GM18873 (cell line): ENCODE measurements around the gene SMARCC1.

Source experiments
- ATAC-seq: cut with Tn5 transposase; IDR thresholded peaks from one replicate; pipeline ENCODE4 v1.9.1; 2021; ENCODE audit warnings: mild to moderate bottlenecking, moderate library complexity, moderate number of reproducible peaks; ENCODE audit not compliant: unreplicated experiment, low FRiP score

SMARCC1 gene

DNA sequence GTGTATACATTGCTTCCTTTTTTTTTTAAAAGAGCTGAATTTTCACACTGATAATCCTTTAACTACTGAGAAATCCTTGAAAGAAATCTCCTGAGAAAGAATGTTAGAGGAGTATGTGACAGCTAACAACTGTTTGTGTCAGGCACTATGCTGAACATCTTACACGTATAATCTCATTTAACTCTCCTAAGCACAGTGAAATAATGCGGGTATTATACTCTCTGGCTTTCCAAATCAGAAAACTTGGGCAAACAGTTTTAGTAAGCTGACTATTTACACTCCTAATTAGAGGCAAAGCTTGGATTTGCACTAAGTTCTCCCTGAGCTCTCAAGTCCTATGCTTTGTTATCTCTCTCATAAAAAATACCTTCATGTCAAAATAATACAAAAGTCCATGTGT lies 69.3 kb downstream of the SMARCC1 start:
- no peak for ATAC-seq

DNA sequence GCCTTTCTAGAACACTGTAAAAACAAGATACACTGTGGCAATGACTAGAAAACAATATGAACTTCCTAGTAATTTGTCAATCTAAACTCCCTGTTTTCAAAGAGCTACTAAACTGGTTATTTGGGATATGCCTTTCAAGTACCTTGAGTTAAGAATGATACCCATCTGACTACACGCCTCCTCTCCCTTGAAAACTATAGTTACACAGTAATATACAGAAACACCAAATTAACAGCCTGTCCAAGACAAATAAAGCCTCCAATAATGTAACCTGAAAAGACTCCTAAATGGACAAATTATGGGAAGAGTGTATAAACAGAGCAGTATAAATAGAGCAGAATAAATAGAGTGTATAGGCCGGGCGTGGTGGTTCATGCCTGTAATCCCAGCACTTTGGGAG lies 70.1 kb downstream of the SMARCC1 start:
- no peak for ATAC-seq

DNA sequence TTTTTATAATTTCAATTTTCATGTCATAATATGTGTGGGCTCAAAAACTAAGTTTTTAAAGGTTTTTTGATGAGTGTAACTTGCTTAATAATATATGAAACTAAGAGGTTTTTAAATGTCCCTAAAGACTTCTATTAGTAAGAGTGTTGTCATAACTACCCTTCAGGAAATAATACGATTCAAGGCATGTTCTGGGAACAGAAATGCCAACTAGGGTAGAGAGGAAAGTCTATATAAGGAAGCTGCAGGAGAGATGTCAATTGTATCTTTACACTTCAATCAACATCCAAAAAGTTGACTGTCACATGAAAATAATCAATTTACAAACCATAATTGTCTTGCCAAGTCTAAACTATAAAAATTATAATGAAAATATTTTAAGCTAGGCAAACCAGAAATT lies 76.3 kb downstream of the SMARCC1 start:
- no peak for ATAC-seq

DNA sequence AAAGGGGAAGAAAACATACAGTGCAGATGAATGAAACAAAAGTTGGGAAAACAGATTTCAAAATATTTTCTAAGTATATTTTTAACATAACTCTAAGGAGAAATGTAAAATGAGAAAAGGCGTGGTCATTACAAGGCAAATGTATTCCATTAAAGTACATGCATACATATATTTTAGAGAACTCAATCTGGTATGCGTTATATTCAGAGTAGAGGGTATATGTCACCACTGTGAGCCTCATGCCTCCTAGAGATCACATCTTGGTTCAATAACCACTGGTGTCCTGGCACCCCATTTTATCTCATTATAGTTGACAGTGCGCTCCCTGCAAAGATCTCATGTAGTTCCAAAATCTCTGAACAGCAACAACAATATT lies 77.5 kb downstream of the SMARCC1 start:
- no peak for ATAC-seq

DNA sequence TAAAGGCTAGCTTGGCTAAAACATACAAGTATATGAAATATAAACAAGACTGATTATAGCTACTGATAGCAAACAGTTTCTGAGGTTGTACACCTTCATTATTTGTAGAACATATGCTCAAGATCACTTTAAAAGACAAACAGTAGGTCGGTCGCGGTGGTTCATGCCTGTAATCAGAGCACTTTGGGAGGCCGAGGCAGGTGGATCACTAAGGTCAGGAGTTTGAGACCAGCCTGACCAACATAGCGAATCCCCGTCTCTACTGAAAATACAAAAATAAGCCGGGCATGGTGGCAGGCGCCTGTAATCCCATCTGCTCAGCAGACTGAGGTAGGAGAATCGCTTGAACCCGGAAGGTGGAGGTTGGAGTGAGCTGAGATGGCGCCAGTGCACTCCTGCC lies 80.3 kb downstream of the SMARCC1 start:
- ATAC-seq, result no peak

DNA sequence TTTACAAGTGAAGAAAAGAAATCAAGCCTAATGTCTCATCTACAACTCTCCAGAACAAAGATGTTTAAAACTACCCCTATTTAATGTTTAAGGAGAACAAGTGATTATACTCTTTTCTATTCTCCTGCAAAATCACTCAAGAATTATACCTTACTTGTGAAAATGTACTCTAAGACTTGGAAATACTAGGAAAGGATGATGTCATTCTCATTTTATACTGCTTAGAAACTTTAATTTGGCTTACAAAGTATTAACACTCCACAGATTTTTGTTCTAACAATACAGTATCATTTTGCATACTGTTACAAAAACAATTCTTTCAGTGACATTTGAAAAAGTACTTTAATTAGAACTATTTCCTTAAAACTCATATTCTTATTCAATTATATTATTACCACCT lies 89.5 kb downstream of the SMARCC1 start:
- ATAC-seq, result no peak

DNA sequence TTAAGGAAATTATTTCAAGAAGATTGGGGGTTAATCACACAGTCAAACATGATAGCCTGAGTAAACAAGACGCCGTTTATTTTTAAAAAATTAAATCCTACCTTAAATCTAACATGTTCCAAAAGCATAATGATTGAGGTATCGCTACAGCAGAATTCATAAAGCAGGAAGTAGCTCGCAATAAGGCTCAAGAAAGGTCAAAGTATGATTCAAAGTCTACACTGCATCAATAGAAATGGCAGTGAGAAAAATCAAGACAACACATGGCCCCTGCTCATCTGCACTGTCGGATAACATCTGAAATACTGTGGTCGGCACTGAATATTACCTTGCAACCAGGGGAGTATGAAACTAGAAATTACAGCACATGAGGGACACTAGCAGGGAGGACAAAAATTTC lies 93.2 kb downstream of the SMARCC1 start:
- no peak for ATAC-seq

DNA sequence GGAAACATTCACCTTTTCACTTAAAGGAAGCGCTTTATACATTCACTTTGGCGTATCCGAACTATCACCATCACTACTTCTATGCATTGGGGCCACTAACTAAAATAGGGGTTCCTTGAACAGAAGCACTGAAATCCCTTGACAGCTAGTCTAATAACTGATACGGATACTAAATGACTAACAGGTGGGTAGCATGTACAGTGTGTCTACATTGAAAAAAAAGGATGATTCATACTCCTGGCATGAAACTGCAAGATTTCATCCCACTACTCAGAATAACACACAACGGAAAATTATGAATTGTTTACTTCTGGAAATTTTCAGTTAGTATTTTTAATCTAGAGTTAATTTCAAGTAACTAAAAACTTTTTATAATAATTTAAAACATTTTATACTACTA lies 96.7 kb downstream of the SMARCC1 start:
- ATAC-seq, result no peak

DNA sequence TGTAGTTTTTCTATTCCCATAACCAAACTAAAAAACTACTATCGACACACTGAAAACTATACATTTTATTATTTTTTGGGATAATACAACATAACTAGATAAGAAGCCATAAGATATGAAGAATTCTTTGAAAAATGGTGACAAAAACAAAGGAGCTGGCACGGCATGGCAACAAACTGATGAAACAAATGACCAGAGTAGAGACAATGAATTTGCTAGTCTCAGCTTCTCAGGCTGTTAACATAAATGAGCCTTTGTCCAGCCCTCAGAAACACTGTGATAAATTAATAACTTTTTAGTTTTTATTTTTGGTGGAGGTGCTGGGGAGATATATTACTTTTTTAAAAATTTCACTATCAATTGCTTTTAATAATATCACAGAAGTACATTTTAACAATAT lies 100.7 kb downstream of the SMARCC1 start:
- ATAC-seq, result no peak

DNA sequence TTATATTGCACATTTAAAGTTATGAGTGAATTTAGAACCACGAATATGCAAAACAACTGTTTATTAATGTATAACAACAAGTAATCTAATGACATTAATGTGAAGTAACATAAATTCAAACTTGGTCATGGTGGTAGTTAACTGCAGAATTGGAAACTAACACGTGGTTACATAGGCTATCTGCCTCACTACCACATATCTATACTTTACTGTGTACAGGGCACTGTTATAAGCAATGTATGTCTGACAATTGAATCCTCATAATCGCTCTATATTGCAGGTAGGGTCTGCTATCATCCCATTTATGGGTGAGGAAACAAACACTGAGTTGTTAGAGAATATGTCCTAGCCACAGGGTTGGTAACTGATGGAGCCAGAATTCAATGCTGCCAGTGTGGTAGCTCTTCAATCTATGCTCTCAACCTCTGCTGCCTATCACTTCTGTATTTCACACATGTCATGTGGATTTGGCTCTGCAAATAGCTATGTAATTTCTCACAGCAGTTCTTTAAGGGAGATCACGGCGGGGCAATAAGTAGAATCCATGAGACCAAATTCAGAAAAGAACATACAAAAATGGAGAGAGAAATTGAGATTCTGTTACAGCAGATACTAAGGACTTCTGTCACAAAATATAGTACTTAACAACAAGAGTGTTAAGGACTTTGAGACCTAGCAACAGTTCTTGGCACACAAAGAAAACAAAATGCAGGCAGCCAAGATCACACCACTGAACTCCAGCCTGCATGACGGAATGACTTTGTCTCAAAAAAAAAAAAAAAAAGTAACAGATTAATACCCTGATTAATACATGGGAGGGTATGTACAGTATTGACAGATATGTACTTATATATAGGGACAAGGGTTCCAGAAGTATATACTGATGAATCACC lies 103.0 kb downstream of the SMARCC1 start:
- no peak for ATAC-seq

DNA sequence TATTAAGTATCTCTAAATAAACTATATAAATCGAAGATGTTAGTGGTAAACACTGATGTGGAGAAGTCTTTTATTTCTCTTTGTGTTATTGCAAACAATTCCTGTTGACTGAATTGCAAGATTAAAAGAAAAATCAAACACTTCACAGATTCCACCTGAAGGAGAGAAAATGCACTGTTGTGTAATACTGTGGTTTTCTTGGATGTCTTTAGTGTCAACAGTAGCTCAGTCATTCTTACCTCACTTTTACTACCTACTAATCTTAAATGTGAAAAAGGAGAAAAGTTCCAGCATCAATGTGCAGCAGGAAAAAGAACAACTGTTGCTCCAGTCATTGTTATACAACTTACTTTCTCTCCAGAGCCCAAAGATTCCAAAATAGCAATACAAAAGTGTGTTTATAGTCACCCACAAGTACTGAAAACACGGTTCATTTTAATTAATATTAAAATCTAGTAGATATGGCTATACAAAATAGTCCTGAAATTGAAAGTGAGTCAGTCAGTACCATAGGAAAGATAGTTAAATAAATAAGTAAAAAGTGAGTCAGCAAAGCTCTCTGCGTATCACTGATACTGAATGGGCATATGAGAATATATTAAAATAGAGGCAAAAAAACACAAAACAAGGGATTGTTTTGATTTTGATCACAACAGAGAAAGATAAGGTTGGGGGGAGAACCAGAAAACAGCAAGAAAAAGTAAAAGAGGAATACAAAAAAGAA lies 112.5 kb downstream of the SMARCC1 start:
- ATAC-seq, result no peak

DNA sequence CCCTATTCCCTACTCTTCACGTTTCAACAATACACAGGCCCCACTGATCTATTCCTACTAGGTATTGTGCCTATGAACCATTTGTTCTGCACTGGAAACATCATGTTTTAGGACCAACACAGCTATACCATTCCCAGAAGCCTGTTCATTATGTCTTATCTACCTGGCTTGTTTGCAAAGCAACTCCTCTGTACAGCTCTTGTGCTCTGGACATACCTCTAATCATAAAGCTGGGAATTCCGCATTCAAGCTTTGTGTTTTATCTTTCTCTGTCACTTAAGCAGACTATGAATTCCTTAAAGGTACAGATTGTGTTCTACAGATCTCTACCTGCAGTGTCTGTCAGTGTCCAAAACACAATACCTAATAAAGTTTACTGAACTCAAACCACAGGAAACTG lies 115.6 kb downstream of the SMARCC1 start:
- no peak for ATAC-seq

DNA sequence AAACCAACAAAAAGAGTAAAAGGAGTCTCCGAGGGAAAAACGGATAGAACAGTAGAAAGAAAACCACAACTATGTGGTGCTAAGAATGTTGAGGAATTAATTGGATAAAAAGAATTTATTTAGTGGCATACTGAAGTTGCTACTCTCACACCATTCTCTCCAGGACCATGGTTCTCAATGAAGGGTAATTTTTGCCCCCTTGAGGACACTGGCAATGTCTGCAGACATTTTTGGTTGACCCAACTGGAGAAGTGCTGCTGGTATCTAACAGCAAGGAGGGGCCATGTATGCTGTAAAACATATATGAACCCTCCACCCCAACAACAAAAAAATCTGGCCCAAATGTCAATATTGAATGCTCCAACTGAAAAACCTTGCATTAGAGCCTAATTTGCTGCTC lies 117.2 kb downstream of the SMARCC1 start:
- no peak for ATAC-seq

DNA sequence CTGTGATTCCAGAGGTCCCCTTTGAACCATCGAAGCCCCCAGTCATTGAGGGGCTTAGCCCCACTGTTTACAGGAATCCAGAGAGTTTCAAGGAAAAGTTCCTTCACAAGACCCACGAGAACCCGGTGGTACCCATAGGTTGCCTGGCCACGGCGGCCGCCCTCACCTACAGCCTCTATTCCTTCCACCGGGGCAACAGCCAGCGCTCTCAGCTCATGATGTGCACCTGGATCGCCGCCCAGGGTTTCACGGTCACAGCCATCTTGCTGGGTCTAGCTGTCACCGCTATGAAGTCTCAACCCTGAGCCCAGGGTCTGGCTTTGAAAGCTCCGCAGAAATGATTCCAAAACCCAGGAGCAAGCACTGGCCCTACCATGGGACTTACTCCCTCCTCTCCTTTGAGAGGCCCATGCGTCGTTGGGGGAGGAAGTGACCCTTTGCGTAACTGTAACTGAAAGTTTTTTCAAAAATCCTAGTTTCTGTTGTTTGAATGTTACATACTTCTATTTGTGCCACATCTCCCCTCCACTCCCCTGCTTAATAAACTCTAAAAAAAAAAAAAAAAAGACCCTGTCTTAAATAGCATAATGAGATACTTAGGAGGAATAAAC lies 118.0 kb downstream of the SMARCC1 start:
- ATAC-seq, result no peak

DNA sequence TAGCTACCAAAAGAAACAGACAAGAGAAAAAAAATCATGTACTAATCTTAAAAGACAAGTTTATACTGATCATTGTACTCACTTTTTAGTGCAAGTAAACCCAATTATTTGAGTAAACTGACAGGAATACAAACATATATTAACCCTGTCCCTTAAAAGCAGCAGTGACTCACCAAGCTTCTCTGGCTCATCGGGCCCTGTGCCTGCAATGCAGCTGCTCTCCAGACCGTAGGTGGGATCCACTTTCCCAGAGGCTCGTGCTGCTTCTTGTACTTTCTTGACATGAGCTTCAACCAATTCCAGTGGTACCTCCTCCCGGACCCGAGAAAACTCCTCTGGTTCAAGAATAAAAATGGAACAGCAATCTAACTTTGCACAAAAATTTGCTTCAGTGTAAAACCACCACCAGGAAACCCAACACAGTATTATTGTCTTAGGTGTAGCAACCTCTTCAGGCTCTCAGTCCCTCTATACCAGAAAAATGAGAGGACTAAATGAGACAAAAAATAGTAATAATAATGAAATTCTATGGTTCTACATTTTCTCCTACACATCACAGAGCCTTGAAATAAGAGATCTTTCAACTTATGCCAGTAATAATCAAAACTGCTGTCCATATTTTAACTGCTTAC lies 120.5 kb downstream of the SMARCC1 start:
- ATAC-seq, result no peak

DNA sequence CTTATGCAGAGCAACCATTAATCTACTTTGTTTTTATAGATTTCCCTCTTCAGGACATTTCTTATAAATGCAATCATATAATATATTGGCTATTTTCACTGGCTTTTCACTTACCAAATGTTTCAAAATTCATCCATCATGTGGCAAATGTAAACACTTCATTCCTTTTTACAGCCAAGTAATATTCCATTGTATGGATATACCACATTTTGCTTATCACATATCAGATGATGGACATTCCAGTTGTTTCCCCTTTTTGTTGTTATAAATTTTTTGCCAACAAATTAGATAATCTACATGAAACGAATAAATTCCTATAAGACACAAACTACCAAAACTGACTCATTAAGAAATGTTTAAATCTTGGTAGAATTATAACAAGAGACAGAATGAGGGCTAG lies 123.2 kb downstream of the SMARCC1 start:
- no peak for ATAC-seq

DNA sequence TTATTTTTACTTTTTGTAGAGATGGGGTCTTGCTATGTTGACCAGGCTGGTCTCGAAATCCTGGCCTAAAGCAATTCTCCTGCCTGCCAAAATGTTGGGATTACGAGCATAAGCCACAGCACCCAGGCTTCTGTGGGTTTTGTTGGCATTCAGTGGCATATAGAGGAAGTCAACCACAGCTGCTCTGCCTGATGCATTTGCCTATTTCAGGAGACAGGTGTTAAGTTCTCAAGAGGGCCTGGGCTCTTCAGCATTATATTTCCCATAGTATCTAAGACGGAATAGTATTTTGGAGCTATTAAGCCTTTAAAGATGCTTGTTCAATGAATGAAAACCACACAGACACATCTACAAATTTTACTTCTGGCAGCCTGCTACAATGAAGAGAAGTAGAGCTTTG lies 129.6 kb downstream of the SMARCC1 start:
- no peak for ATAC-seq

DNA sequence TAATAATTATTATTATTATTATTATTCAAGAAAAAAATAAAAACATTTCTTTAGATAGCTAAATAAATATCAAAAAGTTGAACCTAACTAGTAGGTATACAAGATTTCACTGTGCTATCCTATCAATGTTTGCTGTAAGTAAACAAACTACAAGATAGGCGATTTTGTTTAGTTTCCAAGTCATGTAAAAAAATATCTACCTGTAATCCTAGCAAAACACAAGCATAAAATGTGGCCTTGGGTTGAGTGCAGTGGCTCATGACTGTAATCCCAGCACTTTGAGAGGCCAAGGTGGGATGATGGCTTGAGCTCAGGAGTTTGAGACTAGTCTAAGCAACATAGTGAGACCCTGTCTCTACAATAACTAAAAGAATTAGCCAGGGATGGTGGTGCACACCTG lies 131.4 kb downstream of the SMARCC1 start:
- ATAC-seq, result no peak

DNA sequence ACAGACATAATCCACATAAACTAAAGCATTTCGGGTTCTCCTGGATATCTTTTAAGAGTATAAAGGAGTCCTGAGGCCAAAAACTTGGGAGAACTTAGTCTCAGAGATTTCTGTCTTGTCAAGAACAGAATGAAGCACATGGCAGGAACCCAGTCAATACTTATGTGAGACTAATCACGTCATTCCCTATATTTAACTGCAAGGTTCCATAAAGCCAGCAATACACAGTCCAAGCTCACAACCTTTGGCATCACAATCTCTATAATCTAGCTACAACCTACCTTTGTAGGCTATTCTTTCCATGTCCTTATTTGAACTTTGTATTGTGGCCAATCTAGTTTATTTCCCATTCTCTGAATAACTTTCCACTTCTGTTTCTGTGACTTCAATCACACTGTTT lies 134.1 kb downstream of the SMARCC1 start:
- ATAC-seq, result no peak

DNA sequence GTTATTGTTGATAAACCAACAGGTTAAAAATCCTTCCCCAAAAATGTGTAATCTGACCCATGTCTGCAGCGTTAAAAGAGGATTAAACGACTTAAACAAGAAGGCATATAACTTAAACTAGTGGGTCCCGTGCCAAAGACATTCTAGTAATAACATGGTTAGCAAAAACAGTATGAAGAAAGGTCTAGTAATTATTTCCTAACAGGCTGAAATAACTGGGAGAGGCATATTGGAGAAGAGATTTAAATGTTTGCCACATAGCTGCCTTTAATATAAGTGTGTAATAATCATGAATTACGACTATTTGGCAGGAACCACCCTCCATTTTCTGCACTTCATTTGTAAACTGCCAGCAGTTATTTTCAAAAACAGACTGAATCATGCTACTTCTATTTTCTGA lies 135.3 kb downstream of the SMARCC1 start:
- ATAC-seq, result no peak

DNA sequence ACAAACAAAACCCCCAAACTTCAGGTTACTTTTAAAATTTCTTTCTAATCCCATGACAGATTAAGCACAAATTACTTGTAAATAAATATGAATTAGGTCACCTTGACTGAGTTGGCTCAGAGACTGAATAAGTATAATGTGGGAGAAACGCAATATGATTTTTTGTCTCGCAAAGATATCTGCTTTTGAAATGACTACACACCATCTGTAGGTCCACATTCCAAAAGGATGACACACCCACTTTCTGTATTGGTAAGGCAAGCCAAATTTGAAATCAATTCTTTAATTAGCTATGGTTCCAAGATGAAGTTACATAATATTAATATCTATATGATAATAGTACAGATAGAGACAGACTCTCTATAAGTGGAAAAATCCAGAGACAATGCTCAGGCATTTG lies 136.1 kb downstream of the SMARCC1 start:
- ATAC-seq, result no peak
